CD4-positive, alpha-beta T cell (primary cell): ENCODE data around the gene TSR3. TPM values are rescaled to one million over a fixed set of nuclear protein-coding genes. Genes with fewer than 3 reads are reported as not detected.

Experiments used
- ATAC-seq: fragments of 200-7000 bp; cut with Tn5 transposase; one replicate; pipeline ENCODE4 v1.10.0; 2022; ENCODE audit warnings: mild to moderate bottlenecking; ENCODE audit not compliant: poor library complexity
- CTCF ChIA-PET: fragments of 350-600 bp; sonication (Branson Sonifier 250); formaldehyde crosslinking; loops from one replicate; lab custom pipeline; 2021; ENCODE audit warnings: antibody characterized with exemption, inconsistent platforms; lab: Charles Lee
- POLR2A ChIA-PET: fragments of 350-600 bp; sonication (Branson Sonifier 250); formaldehyde crosslinking; loops from one replicate; lab custom pipeline; 2021; ENCODE audit warnings: antibody characterized with exemption, inconsistent platforms; lab: Charles Lee
- DNase-seq, 14 experiments: peaks; one replicate each; pipeline ENCODE4 v3.0.0-alpha.2; 2013 to 2020; ENCODE audit warnings: mixed read lengths in 2 of 14
- H3K27ac ChIP-seq, 2 donors: one replicate each; pipeline versions ENCODE4 v1.5.1 to v1.7.0; 2013; ENCODE audit warnings: low read length in 2 of 2, low read depth in 1 of 2, mild to moderate bottlenecking in 1 of 2
- H3K27me3 ChIP-seq, 2 experiments: 1 replicate in 1 of 2; 2 replicates in 1 of 2; pipeline versions ENCODE4 v1.6.1 to v1.7.0; 2013; ENCODE audit warnings: low read length in 2 of 2, control low read depth in 1 of 2, mild to moderate bottlenecking in 1 of 2, moderate library complexity in 1 of 2; ENCODE audit not compliant: insufficient read depth in 2 of 2, control insufficient read depth in 1 of 2
- H3K36me3 ChIP-seq: one replicate; pipeline ENCODE4 v1.6.1; 2013; ENCODE audit warnings: low read length, control low read depth; ENCODE audit not compliant: insufficient read depth
- H3K4me1 ChIP-seq: one replicate; pipeline ENCODE4 v1.6.1; 2013; ENCODE audit warnings: low read length, control low read depth; ENCODE audit not compliant: insufficient read depth
- H3K4me3 ChIP-seq: one replicate; pipeline ENCODE4 v1.5.1; 2013; ENCODE audit warnings: mild to moderate bottlenecking, low read length, moderate library complexity
- H3K9me3 ChIP-seq, 2 experiments: 1 replicate in 1 of 2; 2 replicates in 1 of 2; pipeline versions ENCODE4 v1.6.1 to v1.7.0; 2013; ENCODE audit warnings: low read length in 2 of 2, mild to moderate bottlenecking in 2 of 2, control low read depth in 1 of 2, moderate library complexity in 1 of 2; ENCODE audit not compliant: control insufficient read depth in 1 of 2, insufficient read depth in 1 of 2
- H3K27ac Mint-ChIP-seq: one replicate; pipeline ENCODE4 v1.8.0; 2020; ENCODE audit warnings: mixed read lengths
- H3K27me3 Mint-ChIP-seq: one replicate; pipeline ENCODE4 v1.8.0; 2021; ENCODE audit warnings: mixed read lengths
- H3K36me3 Mint-ChIP-seq: one replicate; pipeline ENCODE4 v1.8.0; 2021; ENCODE audit warnings: low read depth, mixed read lengths
- H3K4me1 Mint-ChIP-seq: one replicate; pipeline ENCODE4 v1.8.0; 2021; ENCODE audit warnings: low read depth, mixed read lengths
- H3K4me3 Mint-ChIP-seq: one replicate; pipeline ENCODE4 v1.8.0; 2020; ENCODE audit warnings: mild to moderate bottlenecking, mixed read lengths
- H3K9me3 Mint-ChIP-seq: one replicate; pipeline ENCODE4 v1.8.0; 2020; ENCODE audit warnings: mixed read lengths
- CTCF ChIP-seq: fragments of 200-600 bp; IDR thresholded peaks from one replicate; pipeline ENCODE4 v1.8.0; 2022; ENCODE audit warnings: antibody characterized with exemption, mild to moderate bottlenecking
- intact Hi-C, 2 experiments: fragments of 100-400 bp; cut with DNase I in 1 of 2; cut with micrococcal nuclease in 1 of 2; formaldehyde crosslinking; loops; one replicate each; pipeline versions ENCODE4 v1.15.1 to v1.9.0; 2023 to 2025; cut with DNase I, micrococcal nuclease
- total RNA-seq, 174 experiments: library from RNA in 2 of 174; stranded (reverse) in 2 of 174; gene quantifications; one replicate each; pipeline ENCODE4 v1.2.3 and lab custom pipeline; 2021 to 2026

TSR3 gene
- total RNA-seq, 2 experiments from 2014 or later, result 19.9 to 21.4 TPM

DNA sequence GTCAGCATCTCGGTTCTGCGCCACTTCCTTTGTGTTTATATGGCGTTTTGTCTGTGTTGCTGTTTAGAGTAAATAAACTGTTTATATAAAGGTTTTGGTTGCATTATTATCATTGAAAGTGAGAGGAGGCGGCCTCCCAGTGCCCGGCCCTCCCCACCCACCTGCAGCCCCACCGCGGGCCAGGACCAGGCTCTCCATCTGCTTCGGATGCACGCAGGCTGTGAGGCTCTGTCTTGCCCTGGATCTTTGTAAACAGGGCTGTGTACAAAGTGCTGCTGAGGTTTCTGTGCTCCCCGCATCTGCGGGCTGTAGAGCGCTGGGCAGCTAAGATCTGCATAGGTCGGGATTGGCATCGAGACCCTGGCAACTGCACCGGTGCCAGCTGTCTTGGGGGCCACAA, 26.4 kb downstream of the TSR3 start:
- no peak overlapping the region for H3K27ac Mint-ChIP-seq
- peaks cover 0 to 2% of the 10 kb centered on the region in 2 experiments for H3K27me3 ChIP-seq
- H3K4me3 ChIP-seq, result no peak overlapping the region
- no peak overlapping the region for H3K4me3 Mint-ChIP-seq
- ChIA-PET CTCF (no interaction called here), POLR2A (no interaction called here)
- intact Hi-C loops, result no loop called here
- H3K4me1 ChIP-seq, result no peaks in the 10 kb centered on the region
- H3K4me1 Mint-ChIP-seq, result no peaks in the 10 kb centered on the region
- H3K9me3 ChIP-seq, result peaks cover 0 to 6% of the 10 kb centered on the region in 2 experiments
- H3K27me3 Mint-ChIP-seq, result no peaks in the 10 kb centered on the region
- H3K36me3 ChIP-seq, result peaks cover 49% of the 10 kb centered on the region
- peaks cover 26% of the 10 kb centered on the region for H3K36me3 Mint-ChIP-seq
- no peak for TF ChIP-seq CTCF
- H3K9me3 Mint-ChIP-seq, result no peaks in the 10 kb centered on the region
- no peak overlapping the region for H3K27ac ChIP-seq
- DNase-seq, result no peak
- ATAC-seq, result no peak

GRCh38 chr16:1324286-1324826, 27.3 kb downstream of the TSR3 start:
- ChIA-PET CTCF (no interaction called here), POLR2A (no interaction called here)
- no peak overlapping the region for H3K4me3 Mint-ChIP-seq
- no peaks in the 10 kb centered on the region for H3K4me1 ChIP-seq
- intact Hi-C loops, result no loop called here
- DNase-seq (no peak), ATAC-seq (no peak)
- peaks cover 35% of the 10 kb centered on the region for H3K36me3 Mint-ChIP-seq
- no peak for TF ChIP-seq CTCF
- no peaks in the 10 kb centered on the region for H3K27me3 Mint-ChIP-seq
- no peaks in the 10 kb centered on the region for H3K9me3 Mint-ChIP-seq
- H3K4me3 ChIP-seq, result no peak overlapping the region
- peaks cover 58% of the 10 kb centered on the region for H3K36me3 ChIP-seq
- no peaks in the 10 kb centered on the region for H3K27me3 ChIP-seq
- H3K9me3 ChIP-seq, result no peaks in the 10 kb centered on the region
- no peak overlapping the region for H3K27ac ChIP-seq
- no peak overlapping the region for H3K27ac Mint-ChIP-seq
- H3K4me1 Mint-ChIP-seq, result no peaks in the 10 kb centered on the region

DNA sequence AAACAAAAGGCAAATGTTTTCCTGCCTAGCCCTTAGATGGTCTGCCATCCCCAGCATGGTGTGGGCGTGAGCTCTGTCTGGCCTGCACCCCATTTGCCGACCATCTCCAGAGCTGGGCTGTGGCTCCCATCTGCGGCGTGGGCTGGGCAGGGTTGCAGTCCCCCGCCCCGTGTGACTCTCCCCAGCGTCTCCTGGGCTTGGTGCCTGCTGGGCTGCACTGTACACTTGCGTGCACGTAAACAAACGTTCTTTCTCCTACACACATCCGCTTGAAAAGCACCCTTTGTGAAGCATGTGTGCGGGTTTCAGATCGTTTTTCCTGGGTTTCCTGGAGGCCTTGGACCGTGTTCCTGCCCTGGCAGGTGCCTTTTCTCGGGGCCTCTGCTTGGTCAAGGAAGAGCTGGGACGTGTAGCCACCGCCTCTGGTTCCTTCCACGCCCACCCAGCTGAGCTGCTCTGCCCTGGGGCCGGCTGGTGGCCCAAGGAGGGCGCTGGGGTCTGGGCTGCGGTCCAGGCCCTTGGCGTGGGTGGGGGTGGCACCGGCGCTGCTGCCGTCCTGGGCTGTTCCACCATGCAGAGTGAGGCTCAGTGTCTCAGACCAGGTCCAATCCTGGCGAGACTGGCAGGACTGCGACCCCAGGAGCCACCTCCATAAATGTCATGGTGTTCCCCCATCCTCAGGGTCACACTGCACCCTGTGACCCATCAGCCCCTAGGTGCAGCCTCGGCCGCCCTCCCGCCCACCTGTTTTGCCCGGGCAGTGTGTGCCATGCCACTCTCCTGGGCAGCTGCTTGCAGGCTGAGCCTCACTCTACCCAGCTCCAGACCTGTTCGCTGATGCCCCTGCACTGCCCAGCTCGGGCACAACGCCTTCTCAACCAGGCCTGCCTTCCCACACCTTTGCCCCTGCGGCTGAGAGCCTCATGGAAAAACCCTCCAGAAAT, 28.1 kb downstream of the TSR3 start:
- TF ChIP-seq CTCF, result no peak
- Histone ChIP-seq H3K9me3 (no peaks in the 10 kb centered on the region), H3K4me1 (no peaks in the 10 kb centered on the region), H3K36me3 (peaks cover 66% of the 10 kb centered on the region), H3K27ac (no peak overlapping the region), H3K27me3 (no peaks in the 10 kb centered on the region), H3K4me3 (no peak overlapping the region)
- H3K4me1 Mint-ChIP-seq, result no peaks in the 10 kb centered on the region
- intact Hi-C loops, result no loop called here
- no peak overlapping the region for H3K27ac Mint-ChIP-seq
- no peaks in the 10 kb centered on the region for H3K27me3 Mint-ChIP-seq
- peaks cover 43% of the 10 kb centered on the region for H3K36me3 Mint-ChIP-seq
- DNase-seq (no peak), ATAC-seq (no peak)
- ChIA-PET CTCF (no interaction called here), POLR2A (no interaction called here)
- no peaks in the 10 kb centered on the region for H3K9me3 Mint-ChIP-seq
- no peak overlapping the region for H3K4me3 Mint-ChIP-seq
